ENCODE data around the gene LHFPL3.

- TF ChIP-seq IRF1 (CRISPR knock-in tag; IDR thresholded peaks at IDR 0.05; ENCODE audit: low read depth), result no peak
- TF ChIP-seq ZNF513 (CRISPR knock-in tag; conservative IDR thresholded peaks at IDR 0.05), result no peak
- no peak for TF ChIP-seq ZNF138 (CRISPR knock-in tag; IDR thresholded peaks at IDR 0.05; ENCODE audit: low read depth)
- TF ChIP-seq NFE2L2 (IDR thresholded peaks at IDR 0.05; ENCODE audit: low read length), result no peak
- TF ChIP-seq ZNF781 (CRISPR knock-in tag; IDR thresholded peaks at IDR 0.05; ENCODE audit: borderline replicate concordance, not compliant biosample characterization), result no peak
- TF ChIP-seq CTCF (CRISPR knock-in tag; IDR thresholded peaks at IDR 0.05), result no peak
- no peak for TF ChIP-seq MXI1 (IDR thresholded peaks at IDR 0.05; ENCODE audit: borderline replicate concordance, low read depth, low read length)
- TF ChIP-seq MAX (IDR thresholded peaks at IDR 0.05), result no peak
- TF ChIP-seq MAZ (IDR thresholded peaks at IDR 0.05; ENCODE audit: borderline replicate concordance, low read depth, low read length), result no peak
- TF ChIP-seq MAZ (CRISPR knock-in tag; IDR thresholded peaks at IDR 0.05; ENCODE audit: low read depth), result no peak
- TF ChIP-seq EZH2 (conservative IDR thresholded peaks at IDR 0.05; ENCODE audit: low read depth, low read length), result no peak
- no peak for TF ChIP-seq RXRA (CRISPR knock-in tag; IDR thresholded peaks at IDR 0.05)
- no peak for TF ChIP-seq PBX3 (CRISPR knock-in tag; IDR thresholded peaks at IDR 0.05; ENCODE audit: borderline replicate concordance)
- no peak for TF ChIP-seq ZNF253 (CRISPR knock-in tag; IDR thresholded peaks at IDR 0.05; ENCODE audit: borderline replicate concordance)
Observed at GRCh38 chr7:104328296-104328969, at the start of gene LHFPL3.
